ENCODE measurements around the gene HDAC4. TPM values are rescaled to one million over a fixed set of nuclear protein-coding genes. Genes with fewer than 3 reads are reported as not detected.

Gene HDAC4
- total and polyA plus RNA-seq, 2 of the 8 experiments (the other 6 are each of a cell fraction or from before 2014, with no cell fraction given), result 15.4 to 31.5 TPM

DNA sequence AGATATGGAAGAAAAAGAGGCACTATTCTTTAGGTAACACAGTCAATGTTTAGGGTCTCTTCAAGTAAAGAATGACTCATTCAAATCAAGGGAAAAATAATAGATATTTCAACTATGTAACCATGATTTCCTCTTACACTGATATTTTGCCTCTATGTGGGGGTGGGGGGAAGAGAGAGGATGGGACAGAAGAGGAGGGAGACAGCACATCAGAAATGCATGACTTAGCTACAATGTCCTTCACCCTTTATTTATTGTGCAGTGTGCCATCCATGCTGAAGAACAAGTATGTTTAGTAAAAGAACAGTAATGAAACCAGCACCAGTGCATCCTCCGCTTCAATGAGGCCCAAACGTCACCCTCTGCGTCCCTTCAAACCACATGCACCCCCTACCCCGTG lies 204.8 kb downstream of the HDAC4 start:
- Histone ChIP-seq H3K9ac (replicated peaks in 1 of 4; ENCODE audit: extremely low read depth in 1 of 4, low read depth in 3 of 4, low read length in 3 of 4) (no peak overlapping the region), H3K27ac (ENCODE audit: low read depth, low read length) (no peak overlapping the region), H2AFZ (ENCODE audit: low read length) (no peak overlapping the region), H3K56ac (replicated peaks; ENCODE audit: insufficient read length, low read depth, low read length) (no peak overlapping the region), H2BK5ac (ENCODE audit: low read depth, low read length) (no peak overlapping the region), H2BK120ac (replicated peaks; ENCODE audit: low read depth, low read length) (no peak overlapping the region), H3K79me2 (ENCODE audit: control insufficient read depth in 1 of 2, insufficient read depth in 2 of 2, low read length in 2 of 2) (peaks cover 0 to 4% of the 10 kb centered on the region in 2 experiments; a peak in 2 of 4 replicates), H3K18ac (ENCODE audit: extremely low read depth, low read length) (no peak overlapping the region), H2BK12ac (ENCODE audit: low read depth, low read length) (no peak overlapping the region), H4K8ac (ENCODE audit: extremely low read depth, insufficient read depth, low read length) (no peak overlapping the region), H4K5ac (ENCODE audit: insufficient read length, low read depth, low read length) (no peak overlapping the region), H3K4me2 (ENCODE audit: insufficient read depth in 1 of 2, low read depth in 2 of 2, low read length in 2 of 2) (no peak overlapping the region), H2BK20ac (ENCODE audit: low read length) (no peak overlapping the region), H3K23ac (ENCODE audit: insufficient read length) (no peak overlapping the region), H4K20me1 (replicated peaks in 1 of 2; ENCODE audit: control insufficient read depth in 1 of 2, insufficient read depth in 2 of 2, low read length in 2 of 2) (peaks cover 2 to 15% of the 10 kb centered on the region in 2 experiments), H3K4ac (replicated peaks; ENCODE audit: insufficient read length, low read depth, low read length) (no peak overlapping the region), H3K4me1 (replicated peaks in 1 of 4; ENCODE audit: control insufficient read depth in 3 of 4, insufficient read depth in 4 of 4, low read length in 3 of 4) (peaks cover 0 to 4% (median under 1%) of the 10 kb centered on the region in 4 experiments; a peak in 2 of 7 replicates), H2BK15ac (ENCODE audit: low read length) (no peak overlapping the region), H3K36me3 (ENCODE audit: control insufficient read depth in 2 of 4, insufficient read depth in 4 of 4, low read length in 3 of 4) (peaks cover 0 to 3% (median under 1%) of the 10 kb centered on the region in 4 experiments; a peak in 3 of 8 replicates), H2AK5ac (ENCODE audit: low read depth, low read length) (no peak overlapping the region), H3K79me1 (ENCODE audit: low read depth, low read length) (0 out of 2 replicates have a peak, but pooled peaks cover 5% of the 10 kb centered on the region), H3K9me3 (ENCODE audit: insufficient read depth in 2 of 2, low read depth in 1 of 2, low read length in 1 of 2) (no peaks in the 10 kb centered on the region), H3K4me3 (ENCODE audit: extremely low read depth in 1 of 4, insufficient read depth in 2 of 4, low read depth in 3 of 4, low read length in 4 of 4) (no peak overlapping the region), H4K91ac (replicated peaks; ENCODE audit: insufficient read length, low read length) (no peak overlapping the region), H3K27me3 (replicated peaks in 1 of 4; ENCODE audit: control insufficient read depth in 3 of 4, extremely low read depth in 1 of 4, insufficient read depth in 3 of 4, low read length in 3 of 4) (no peaks in the 10 kb centered on the region), H3K14ac (ENCODE audit: insufficient read length) (no peak overlapping the region), H3K23me2 (ENCODE audit: low read depth, low read length) (no peaks in the 10 kb centered on the region; the same call in 1 of the 2 replicates)
- POLR2A ChIA-PET (ENCODE audit: partially characterized antibody), result no interaction called here
- CTCF ChIA-PET (ENCODE audit: partially characterized antibody), result interaction anchor here (1.0 to 4.3 kb wide), 6 partner anchors 9 to 97 kb away, joined by 3 to 39 read pairs (median 14); no protein-coding TSS in a partner anchor
- DNase-seq (ENCODE audit: low read depth in 1 of 2, low spot score in 2 of 2) (no peak), FAIRE-seq (no peak)
- 88% methylated on average over 4 of the region's 4 CpGs; no CpG with 5 or more reads in 1 of the 2 experiments for WGBS, 2 experiments (ENCODE audit: extremely low coverage in 1 of 2, insufficient coverage in 1 of 2, insufficient read length in 1 of 2, insufficient replicate concordance in 2 of 2, low coverage in 1 of 2, low lambda C conversion rate in 2 of 2, missing lambda C conversion rate in 1 of 2)
- TF ChIP-seq TEAD4 (IDR thresholded peaks at IDR 0.05; ENCODE audit: low read depth, low read length) (no peak), SAP30 (IDR thresholded peaks at IDR 0.05; ENCODE audit: insufficient read depth, insufficient replicate concordance, low read length) (no peak), PHF8 (conservative IDR thresholded peaks at IDR 0.05; ENCODE audit: low read depth, low read length) (no peak), RNF2 (IDR thresholded peaks at IDR 0.05; ENCODE audit: borderline replicate concordance, low read depth, low read length, missing control alignments, poor library complexity, severe bottlenecking) (no peak), JUND (IDR thresholded peaks at IDR 0.05; ENCODE audit: low read length) (no peak), SUZ12 (IDR thresholded peaks at IDR 0.05; ENCODE audit: low read length) (no peak), RXRA (IDR thresholded peaks at IDR 0.05; ENCODE audit: insufficient read depth, low read depth, low read length) (no peak)

Measured in H1 (cell line).